K562 (cell line): ENCODE data around the gene SCO1. TPM values are rescaled to one million over a fixed set of nuclear protein-coding genes. Genes with fewer than 3 reads are reported as not detected.

ENCODE experiments used
- ATAC-seq: fragments of 200-7000 bp; cut with Tn5 transposase; 3 replicates; pipeline ENCODE4 v1.9.1; 2020; ENCODE audit warnings: moderate library complexity
- BruUV-seq: library from RNA; stranded (reverse); fragments of 400-500 nt; replicated peaks from 2 replicates; lab custom pipeline; 2021; lab: Mats Ljungman, UMichigan
- CTCF ChIA-PET: fragments of 300-600 bp; formaldehyde crosslinking; extraction: SDS; loops from one replicate; lab custom pipeline; 2021; ENCODE audit warnings: low intra/inter-chr PET ratio; lab: Yijun Ruan, JAX
- POLR2A ChIA-PET: fragments of 300-600, 350-650 bp; sonication (Branson Sonifier 250); formaldehyde crosslinking; extraction: SDS; loops from one replicate; lab custom pipeline; 2021; ENCODE audit warnings: antibody characterized with exemption, inconsistent platforms; lab: Yijun Ruan, JAX
- DNase-seq, 4 experiments: peaks; one replicate each; pipeline versions ENCODE4 v3.0.0 to v3.0.0-alpha.2; 2011 to 2018; ENCODE audit warnings: low spot score in 3 of 4, mixed read lengths in 3 of 4; ENCODE audit errors: extremely low read depth in 1 of 4
- FAIRE-seq: peaks from 2 replicates; lab custom pipeline; 2011; peaks lifted over from hg19 to GRCh38; lab: Jason Lieb, UNC
- H2AFZ ChIP-seq: 2 replicates; pipeline ENCODE4 v1.6.0; 2011; ENCODE audit warnings: low read depth, low read length, control low read depth, inconsistent platforms
- H3K27ac ChIP-seq: fragments of 200-600 bp; 3 replicates; pipeline ENCODE4 v1.8.0; 2011; ENCODE audit warnings: low read depth, mild to moderate bottlenecking, control low read depth, inconsistent platforms, low read length, moderate library complexity, mixed read lengths; ENCODE audit errors: extremely low read depth
- H3K27me3 ChIP-seq, 2 experiments: fragments of 300-600 bp in 1 of 2; 2 replicates in 1 of 2; 3 replicates in 1 of 2; pipeline versions ENCODE4 v1.6.0 to v1.8.0; 2011; ENCODE audit warnings: inconsistent platforms in 2 of 2, low read length in 2 of 2, mild to moderate bottlenecking in 1 of 2, mixed read lengths in 1 of 2, moderate library complexity in 1 of 2; ENCODE audit not compliant: control insufficient read depth in 2 of 2, insufficient read depth in 2 of 2
- H3K36me3 ChIP-seq: fragments of 300-600 bp; 3 replicates; pipeline ENCODE4 v1.8.0; 2011; ENCODE audit warnings: mild to moderate bottlenecking, low read length, inconsistent platforms; ENCODE audit not compliant: control insufficient read depth, insufficient read depth
- H3K4me1 ChIP-seq, 2 experiments: fragments of 200-600 bp in 1 of 2; replicated peaks in 1 of 2; 2 replicates in 1 of 2; 3 replicates in 1 of 2; pipeline versions ENCODE4 v1.5.1 to v1.8.0; 2011; ENCODE audit warnings: inconsistent platforms in 2 of 2, low read length in 2 of 2, mild to moderate bottlenecking in 1 of 2, mixed read lengths in 1 of 2, moderate library complexity in 1 of 2; ENCODE audit not compliant: control insufficient read depth in 2 of 2, insufficient read depth in 2 of 2
- H3K4me2 ChIP-seq: 2 replicates; pipeline ENCODE4 v1.6.1; 2011; ENCODE audit warnings: low read length, control low read depth, inconsistent platforms, mixed read lengths; ENCODE audit not compliant: insufficient read depth
- H3K4me3 ChIP-seq: fragments of 200-600 bp; sonication (generic), shearing (Covaris generic); 2 replicates; pipeline ENCODE4 v1.5.1; 2016; ENCODE audit warnings: control low read depth, inconsistent platforms
- H3K79me2 ChIP-seq: fragments of 200-600 bp; 3 replicates; pipeline ENCODE4 v1.8.0; 2011; ENCODE audit warnings: low read length, inconsistent platforms; ENCODE audit not compliant: control insufficient read depth, insufficient read depth
- H3K9ac ChIP-seq, 2 experiments: 2 replicates each; pipeline versions ENCODE4 v1.6.0 to v1.6.1; 2011; ENCODE audit warnings: low read depth in 2 of 2, low read length in 2 of 2, control low read depth in 1 of 2, inconsistent platforms in 1 of 2, mild to moderate bottlenecking in 1 of 2, mixed read lengths in 1 of 2; ENCODE audit not compliant: insufficient read depth in 1 of 2
- H3K9me1 ChIP-seq: one replicate; pipeline ENCODE4 v1.6.0; 2011; ENCODE audit warnings: inconsistent platforms, mild to moderate bottlenecking, low read length, moderate library complexity; ENCODE audit not compliant: control insufficient read depth, insufficient read depth
- H3K9me3 ChIP-seq: replicated peaks from 2 replicates; pipeline ENCODE4 v1.5.1; 2011; ENCODE audit warnings: low read depth, low read length, inconsistent platforms; ENCODE audit not compliant: control insufficient read depth, insufficient read depth
- H4K20me1 ChIP-seq: replicated peaks from 2 replicates; pipeline ENCODE4 v1.6.1; 2011; ENCODE audit warnings: low read length, inconsistent platforms, mixed read lengths; ENCODE audit not compliant: control insufficient read depth, insufficient read depth
- BHLHE40 ChIP-seq: IDR thresholded peaks from 2 replicates; pipeline ENCODE4 v1.6.1; 2011; ENCODE audit warnings: low read length, improper control_type of control experiment
- BRF2 ChIP-seq: IDR thresholded peaks from 3 replicates; pipeline ENCODE4 v1.6.1; 2011; ENCODE audit warnings: borderline replicate concordance, mild to moderate bottlenecking; ENCODE audit not compliant: insufficient read length, insufficient read depth
- CBX3 ChIP-seq, 2 experiments: IDR thresholded peaks; 1 replicate in 1 of 2; 2 replicates in 1 of 2; pipeline ENCODE4 v1.6.1; 2012; ENCODE audit warnings: inconsistent platforms in 2 of 2, low read length in 2 of 2, borderline replicate concordance in 1 of 2, control low read depth in 1 of 2
- CEBPB ChIP-seq: fragments of 450-650 bp; IDR thresholded peaks from 2 replicates; pipeline ENCODE4 v1.6.1; 2016; ENCODE audit warnings: missing genetic modification characterization, missing compliant biosample characterization
- EGR1 ChIP-seq: fragments of 450-650 bp; conservative IDR thresholded peaks from 2 replicates; pipeline ENCODE4 v1.6.1; 2017; ENCODE audit warnings: mild to moderate bottlenecking
- KLF16 ChIP-seq: IDR thresholded peaks from 2 replicates; pipeline ENCODE4 v1.6.1; 2016; ENCODE audit warnings: antibody characterized with exemption
- SIN3A ChIP-seq, 2 experiments: fragments of 150-350 bp in 1 of 2; IDR thresholded peaks; 2 replicates each; pipeline ENCODE4 v1.6.1; 2011 to 2016; ENCODE audit warnings: borderline replicate concordance in 2 of 2, low read depth in 2 of 2, low read length in 2 of 2, mild to moderate bottlenecking in 2 of 2, moderate library complexity in 2 of 2; ENCODE audit not compliant: control insufficient read depth in 1 of 2
- TARDBP ChIP-seq: fragments of 450-650 bp; IDR thresholded peaks from 2 replicates; pipeline ENCODE4 v1.6.1; 2016
- XRCC5 ChIP-seq: fragments of 200-400 bp; formaldehyde crosslinking; IDR thresholded peaks from 2 replicates; pipeline ENCODE4 v1.6.1; 2017; ENCODE audit warnings: low read depth, mild to moderate bottlenecking, low read length
- ZNF324 ChIP-seq: fragments of 250-450 bp; sonication (Bioruptor Pico); IDR thresholded peaks from 2 replicates; pipeline ENCODE4 v1.4.0; 2020; ENCODE audit warnings: mild to moderate bottlenecking
- WGBS: fragments of 100-300 bp; shearing (Covaris generic); methylation state at CpG from one replicate; pipeline ENCODE4 v1.1.6; 2016; ENCODE audit warnings: low coverage, mixed read lengths; ENCODE audit not compliant: insufficient coverage; ENCODE audit errors: missing lambda C conversion rate; 5-methylcytosine and 5-hydroxymethylcytosine counted together
- in situ Hi-C: fragments of 300-500 bp; cut with MboI; formaldehyde crosslinking; loops from 4 replicates; pipeline ENCODE4 v1.15.0; 2018; ENCODE audit warnings: inconsistent platforms, mixed read lengths
- intact Hi-C: fragments of 100-400 bp; cut with micrococcal nuclease; formaldehyde crosslinking; loops from 2 replicates; pipeline ENCODE4 v1.14.2; 2022
- polyA plus RNA-seq, 8 experiments: library from polyadenylated mRNA; depleted of rRNA in 4 of 8; stranded (reverse) in 5 of 8; unstranded in 3 of 8; fragments of >200 nt; fragmentation: Nextera tagmentation in 2 of 8; fragmentation: Illumina TruSeq in 1 of 8; extraction: Ambion mirVana in 2 of 8; extraction: Trizol in 1 of 8; gene quantifications; 2 replicates each; pipeline versions ENCODE4 v1.2.1 to v1.2.3, GENCODE V29; 2011 to 2014; ENCODE audit warnings: inconsistent platforms in 1 of 8, missing spikeins in 1 of 8
- total RNA-seq, 7 experiments: library from RNA; depleted of rRNA in 6 of 7; stranded (reverse); fragments of >200 nt in 6 of 7; fragmentation: Illumina TruSeq in 2 of 7; extraction: Trizol in 2 of 7; gene quantifications; 2 replicates each; pipeline versions ENCODE4 v1.2.1 to v1.2.3, GENCODE V29; 2011 to 2021; ENCODE audit warnings: low replicate concordance in 1 of 7
- TF ChIP-seq, protein P1 (sequence below): fragments of 250-450 bp; sonication (Bioruptor Pico); IDR thresholded peaks from 2 replicates; pipeline ENCODE4 v1.8.0; 2022; ENCODE audit warnings: moderate library complexity, mild to moderate bottlenecking, inconsistent platforms

SCO1 gene
- total and polyA plus RNA-seq, 9 of the 15 experiments (the other 6 are each of a cell fraction or from before 2014, with no cell fraction given), result 7.1 to 40.9 (median 22.1) TPM

GRCh38 chr17:10674704-10675103, 22.6 kb downstream of the SCO1 start:
- no peaks in the 10 kb centered on the region for H4K20me1 ChIP-seq
- FAIRE-seq, result no peak
- no TSS peak for BruUV-seq
- no peaks in the 10 kb centered on the region for H3K9me1 ChIP-seq
- TF ChIP-seq EGR1 (no peak), CEBPB (tag) (no peak)
- no peak overlapping the region for H2AFZ ChIP-seq
- ChIA-PET CTCF (no interaction called here), POLR2A (interaction anchor here (0.6 kb wide), 1 partner anchor 951 kb away, joined by 4 read pairs; no protein-coding TSS in a partner anchor)
- intact Hi-C loops, result no loop called here
- no peak overlapping the region for H3K4me2 ChIP-seq
- no peak overlapping the region for H3K4me3 ChIP-seq
- no peaks in the 10 kb centered on the region for H3K79me2 ChIP-seq
- no peaks in the 10 kb centered on the region for H3K9me3 ChIP-seq
- no peak overlapping the region for H3K9ac ChIP-seq
- no peaks in the 10 kb centered on the region for H3K27me3 ChIP-seq
- H3K36me3 ChIP-seq, result peaks cover 32% of the 10 kb centered on the region; the same call in 2 of the 3 replicates
- no peak overlapping the region for H3K27ac ChIP-seq
- no peak for ATAC-seq
- DNase-seq, result no peak
- in situ Hi-C loops, result no loop called here
- H3K4me1 ChIP-seq, result no peaks in the 10 kb centered on the region
- WGBS, result 93% methylated on average over 3 of the region's 4 CpGs

- in situ Hi-C loops, result no loop called here
- CTCF ChIA-PET, result no interaction called here
- peaks cover 27% of the 10 kb centered on the region; the same call in 2 of the 3 replicates for H3K36me3 ChIP-seq
- H4K20me1 ChIP-seq, result no peaks in the 10 kb centered on the region
- ATAC-seq (no peak), FAIRE-seq (no peak), DNase-seq (no peak)
- no peaks in the 10 kb centered on the region for H3K9me1 ChIP-seq
- no TSS peak for BruUV-seq
- POLR2A ChIA-PET, result interaction anchor here (1.2 kb wide), 1 partner anchor 20 kb away, joined by 3 read pairs; no protein-coding TSS in a partner anchor
- H3K9ac ChIP-seq, result no peak overlapping the region
- H3K79me2 ChIP-seq, result no peaks in the 10 kb centered on the region
- 94% methylated on average over 8 of the region's 12 CpGs for WGBS
- intact Hi-C loops, result no loop called here
- TF ChIP-seq, protein P1, sequence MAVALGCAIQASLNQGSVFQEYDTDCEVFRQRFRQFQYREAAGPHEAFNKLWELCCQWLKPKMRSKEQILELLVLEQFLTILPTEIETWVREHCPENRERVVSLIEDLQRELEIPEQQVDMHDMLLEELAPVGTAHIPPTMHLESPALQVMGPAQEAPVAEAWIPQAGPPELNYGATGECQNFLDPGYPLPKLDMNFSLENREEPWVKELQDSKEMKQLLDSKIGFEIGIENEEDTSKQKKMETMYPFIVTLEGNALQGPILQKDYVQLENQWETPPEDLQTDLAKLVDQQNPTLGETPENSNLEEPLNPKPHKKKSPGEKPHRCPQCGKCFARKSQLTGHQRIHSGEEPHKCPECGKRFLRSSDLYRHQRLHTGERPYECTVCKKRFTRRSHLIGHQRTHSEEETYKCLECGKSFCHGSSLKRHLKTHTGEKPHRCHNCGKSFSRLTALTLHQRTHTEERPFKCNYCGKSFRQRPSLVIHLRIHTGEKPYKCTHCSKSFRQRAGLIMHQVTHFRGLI, result no peak
- TF ChIP-seq KLF16, result no peak
- no peak for TF ChIP-seq SIN3A (IDR thresholded peaks at IDR 0.05; ENCODE audit: borderline replicate concordance in 2 of 2, control insufficient read depth in 1 of 2, low read depth in 2 of 2, low read length in 2 of 2)
- TF ChIP-seq BRF2, result no peak
- TF ChIP-seq CBX3 (IDR thresholded peaks at IDR 0.05; ENCODE audit: borderline replicate concordance in 1 of 2, low read length in 2 of 2), result no peak
- TF ChIP-seq ZNF324 (CRISPR knock-in tag), result no peak
- TF ChIP-seq BHLHE40, result no peak
- TF ChIP-seq TARDBP, result no peak
- no peak for TF ChIP-seq XRCC5
- no peak overlapping the region for H2AFZ ChIP-seq
- H3K27ac ChIP-seq, result no peak overlapping the region
- H3K27me3 ChIP-seq, result no peaks in the 10 kb centered on the region
- no peaks in the 10 kb centered on the region for H3K4me1 ChIP-seq
- no peak overlapping the region for H3K4me2 ChIP-seq
- no peak overlapping the region for H3K4me3 ChIP-seq
- H3K9me3 ChIP-seq, result no peaks in the 10 kb centered on the region
These were observed 24.0 kb downstream of the SCO1 start for GRCh38 chr17:10673312-10673711.
